Measurements from ENCODE around the gene ZNF543.

Gene ZNF543

DNA sequence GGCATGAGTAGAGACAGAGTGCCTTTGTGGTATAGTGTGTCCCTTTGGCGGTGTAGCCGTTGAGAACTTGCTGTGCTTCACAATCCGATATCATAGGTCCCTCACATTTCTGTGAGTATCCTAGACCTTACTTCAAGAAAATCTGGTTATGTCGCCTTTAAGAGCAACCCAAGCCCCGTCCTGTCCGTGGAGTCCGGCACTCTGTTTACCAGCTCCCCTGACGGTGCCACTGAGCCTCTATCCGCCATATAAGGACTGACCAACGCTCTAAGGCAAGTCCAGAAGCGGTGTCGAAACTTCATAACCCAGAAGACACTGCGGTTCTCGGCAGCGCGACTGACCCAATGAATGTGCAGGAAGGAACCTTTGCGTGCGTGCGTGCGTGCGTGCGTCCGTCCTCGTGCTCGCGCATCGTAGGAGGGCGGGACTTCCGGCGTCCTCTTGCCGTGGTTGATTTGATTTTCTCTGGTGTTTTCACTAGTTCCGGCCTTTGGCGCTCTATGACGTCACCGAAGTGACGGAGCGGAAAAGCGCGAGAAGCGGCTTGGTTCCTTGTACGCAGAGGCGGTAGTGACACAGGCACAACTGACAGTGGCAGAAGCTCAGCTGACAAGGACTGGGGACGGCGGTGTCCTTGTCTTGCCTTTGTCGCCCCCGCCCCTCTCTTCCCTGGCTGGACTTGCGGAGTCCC is 42.9 kb downstream of the ZNF543 start, which contains the start of the genes TRAPPC2B and ZNF547:
TRAPPC2B (plus strand) TSS at position 555 of the 691 bp plus-strand sequence. CDS start 1,283 bp downstream, outside the sequence.
ZNF547 (plus strand) TSS at position 555 of the 691 bp plus-strand sequence. CDS start 5,005 bp downstream, outside the sequence.
- peaks cover 26% of the 10 kb centered on the region for H3K79me2 ChIP-seq (ENCODE audit: insufficient read depth, low read length)
- no peak for TF ChIP-seq EZH2 (IDR thresholded peaks at IDR 0.05; ENCODE audit: borderline replicate concordance, low read depth, low read length, severe bottlenecking)
- TF ChIP-seq CTCF (IDR thresholded peaks at IDR 0.05; ENCODE audit: borderline replicate concordance, extremely low read depth, low read length, poor library complexity, severe bottlenecking), result no peak
- peak within 1 kb of the TSS; percentile 57 for H3K9ac ChIP-seq (ENCODE audit: low read depth, low read length)
- DNase-seq (peak; percentile 99), ATAC-seq (ENCODE audit: insufficient read depth, low read depth) (peak; percentile 94)
- no peaks in the 10 kb centered on the region for H3K27me3 ChIP-seq (ENCODE audit: insufficient read depth, low read length, poor library complexity)
- peak within 1 kb of the TSS; percentile 75 for H3K27ac ChIP-seq (ENCODE audit: low read length)
- peaks cover 19% of the 10 kb centered on the region for H3K4me1 ChIP-seq (ENCODE audit: insufficient read depth, low read length)
- peaks cover 16% of the 10 kb centered on the region for H3K36me3 ChIP-seq (ENCODE audit: insufficient read depth, low read length)
- peak within 1 kb of the TSS; percentile 60 to 74; a peak in 3 of 4 replicates for H3K4me3 ChIP-seq (ENCODE audit: low read depth in 1 of 2, low read length in 2 of 2)
- H3K4me2 ChIP-seq (ENCODE audit: insufficient read depth, low read length), result peak within 1 kb of the TSS; percentile 82
- no peaks in the 10 kb centered on the region for H3K9me3 ChIP-seq (ENCODE audit: insufficient read depth, low read length, severe bottlenecking)
- peak within 1 kb of the TSS; percentile 75 for H2AFZ ChIP-seq (ENCODE audit: low read depth, low read length)
- H4K20me1 ChIP-seq (ENCODE audit: insufficient read depth, low read length), result no peaks in the 10 kb centered on the region

DNA sequence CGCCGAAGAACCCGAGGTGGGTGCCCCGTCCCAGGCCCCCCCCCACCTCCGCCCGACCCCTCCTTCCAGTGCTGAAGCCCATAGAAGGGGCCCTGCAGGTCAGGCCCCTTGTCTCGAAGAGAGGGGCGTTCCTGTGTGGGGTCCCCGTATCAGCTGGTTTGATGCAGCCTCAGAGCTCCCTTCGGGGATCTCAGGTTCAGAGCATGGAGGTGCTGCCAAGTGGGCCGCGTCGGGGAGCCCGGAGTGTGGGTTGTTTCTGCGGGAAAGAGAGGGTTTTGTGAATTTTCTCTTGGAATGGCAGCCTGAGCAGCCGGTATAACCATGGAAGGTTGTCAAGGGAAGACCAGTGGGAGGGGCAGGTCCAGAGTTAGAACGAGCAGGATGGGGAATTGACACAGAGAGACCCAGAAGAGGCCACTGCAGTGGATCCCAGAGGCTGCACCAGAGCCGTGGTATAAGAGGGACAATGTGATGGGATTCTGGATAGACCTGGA is 43.5 kb downstream of the ZNF543 start:
- H2AFZ ChIP-seq (ENCODE audit: low read depth, low read length), result peak overlapping the region; percentile 65
- H4K20me1 ChIP-seq (ENCODE audit: insufficient read depth, low read length), result no peaks in the 10 kb centered on the region
- H3K79me2 ChIP-seq (ENCODE audit: insufficient read depth, low read length), result peaks cover 26% of the 10 kb centered on the region
- peaks cover 10% of the 10 kb centered on the region for H3K36me3 ChIP-seq (ENCODE audit: insufficient read depth, low read length)
- peak overlapping the region; percentile 61 for H3K27ac ChIP-seq (ENCODE audit: low read length)
- DNase-seq, result no peak
- TF ChIP-seq CTCF (IDR thresholded peaks at IDR 0.05; ENCODE audit: borderline replicate concordance, extremely low read depth, low read length, poor library complexity, severe bottlenecking) (no peak), EZH2 (IDR thresholded peaks at IDR 0.05; ENCODE audit: borderline replicate concordance, low read depth, low read length, severe bottlenecking) (no peak)
- H3K4me3 ChIP-seq (ENCODE audit: low read depth in 1 of 2, low read length in 2 of 2), result peak overlapping the region; percentile 60 to 74; a peak in 3 of 4 replicates
- peak overlapping the region; percentile 57 for H3K9ac ChIP-seq (ENCODE audit: low read depth, low read length)
- H3K27me3 ChIP-seq (ENCODE audit: insufficient read depth, low read length, poor library complexity), result no peaks in the 10 kb centered on the region
- H3K4me2 ChIP-seq (ENCODE audit: insufficient read depth, low read length), result peak overlapping the region; percentile 82
- peaks cover 19% of the 10 kb centered on the region for H3K4me1 ChIP-seq (ENCODE audit: insufficient read depth, low read length)
- ATAC-seq (ENCODE audit: insufficient read depth, low read depth), result no peak; the same call in 1 of the 3 replicates
- H3K9me3 ChIP-seq (ENCODE audit: insufficient read depth, low read length, severe bottlenecking), result no peaks in the 10 kb centered on the region

- TF ChIP-seq CTCF (IDR thresholded peaks at IDR 0.05; ENCODE audit: borderline replicate concordance, extremely low read depth, low read length, poor library complexity, severe bottlenecking) (no peak), EZH2 (IDR thresholded peaks at IDR 0.05; ENCODE audit: borderline replicate concordance, low read depth, low read length, severe bottlenecking) (no peak)
- Histone ChIP-seq H4K20me1 (ENCODE audit: insufficient read depth, low read length) (no peaks in the 10 kb centered on the region), H2AFZ (ENCODE audit: low read depth, low read length) (no peak overlapping the region), H3K9ac (ENCODE audit: low read depth, low read length) (no peak overlapping the region), H3K9me3 (ENCODE audit: insufficient read depth, low read length, severe bottlenecking) (no peaks in the 10 kb centered on the region), H3K4me2 (ENCODE audit: insufficient read depth, low read length) (no peak overlapping the region), H3K27ac (ENCODE audit: low read length) (no peak overlapping the region), H3K36me3 (ENCODE audit: insufficient read depth, low read length) (peaks cover 12% of the 10 kb centered on the region), H3K4me1 (ENCODE audit: insufficient read depth, low read length) (peaks cover 19% of the 10 kb centered on the region), H3K79me2 (ENCODE audit: insufficient read depth, low read length) (peaks cover 26% of the 10 kb centered on the region), H3K4me3 (ENCODE audit: low read depth in 1 of 2, low read length in 2 of 2) (no peak overlapping the region), H3K27me3 (ENCODE audit: insufficient read depth, low read length, poor library complexity) (no peaks in the 10 kb centered on the region)
- no peak for DNase-seq
- ATAC-seq (ENCODE audit: insufficient read depth, low read depth), result no peak
Measured at GRCh38 chr19:57366776-57367175, 46.5 kb downstream of the ZNF543 start.

All from DND-41 (cell line).